Caco-2 (cell line): ENCODE results near the gene GPR61. TPM values are rescaled to one million over a fixed set of nuclear protein-coding genes. Genes with fewer than 3 reads are reported as not detected.

Experiments
- BruUV-seq: library from RNA; stranded (reverse); fragments of 400-500 nt; replicated peaks from 2 replicates; lab custom pipeline; 2021; lab: Mats Ljungman, UMichigan
- CTCF ChIA-PET: fragments of 300-600 bp; sonication (Branson Sonifier 250); formaldehyde crosslinking; loops from one replicate; lab custom pipeline; 2022; ENCODE audit warnings: antibody characterized with exemption; lab: Charles Lee
- POLR2A ChIA-PET: fragments of 300-600 bp; sonication (Branson Sonifier 250); formaldehyde crosslinking; loops from one replicate; lab custom pipeline; 2022; ENCODE audit warnings: antibody characterized with exemption; lab: Charles Lee
- DNase-seq, 2 experiments: peaks; one replicate each; pipeline versions ENCODE4 v3.0.0 to v3.0.0-alpha.2; 2020 to 2022
- H3K27me3 ChIP-seq: replicated peaks from 2 replicates; pipeline ENCODE4 v1.6.0; 2011; ENCODE audit warnings: low read length; ENCODE audit not compliant: control insufficient read depth, insufficient read depth
- H3K36me3 ChIP-seq: 2 replicates; pipeline ENCODE4 v1.5.1; 2011; ENCODE audit warnings: low read length; ENCODE audit not compliant: control insufficient read depth, insufficient read depth
- H3K4me1 ChIP-seq: fragments of 250-450 bp; sonication (Bioruptor Pico); 2 replicates; pipeline ENCODE4 v1.5.1; 2020; ENCODE audit warnings: mild to moderate bottlenecking
- H3K4me3 ChIP-seq: 2 replicates; pipeline ENCODE4 v1.5.1; 2011; ENCODE audit warnings: low read depth, mild to moderate bottlenecking, control low read depth, low read length
- H3K9me3 ChIP-seq: fragments of 250-450 bp; sonication (Bioruptor Pico); 2 replicates; pipeline ENCODE4 v1.5.1; 2020; ENCODE audit warnings: mild to moderate bottlenecking, moderate library complexity
- H3K27ac Mint-ChIP-seq: one replicate; pipeline ENCODE4 v1.8.0; 2022; ENCODE audit warnings: mixed read lengths; ENCODE audit not compliant: unreplicated experiment
- H3K27me3 Mint-ChIP-seq: one replicate; pipeline ENCODE4 v1.8.0; 2022; ENCODE audit warnings: mixed read lengths; ENCODE audit not compliant: insufficient read depth, unreplicated experiment
- H3K36me3 Mint-ChIP-seq: one replicate; pipeline ENCODE4 v1.8.0; 2022; ENCODE audit warnings: mild to moderate bottlenecking, mixed read lengths; ENCODE audit not compliant: insufficient read depth, unreplicated experiment
- H3K4me1 Mint-ChIP-seq: one replicate; pipeline ENCODE4 v1.8.0; 2022; ENCODE audit warnings: low read depth, mixed read lengths; ENCODE audit not compliant: unreplicated experiment
- H3K4me3 Mint-ChIP-seq: one replicate; pipeline ENCODE4 v1.8.0; 2022; ENCODE audit warnings: mild to moderate bottlenecking, moderate library complexity, mixed read lengths; ENCODE audit not compliant: unreplicated experiment
- H3K9me3 Mint-ChIP-seq: one replicate; pipeline ENCODE4 v1.8.0; 2022; ENCODE audit warnings: mixed read lengths; ENCODE audit not compliant: unreplicated experiment
- CTCF ChIP-seq, 2 experiments: fragments of 200-600 bp in 1 of 2; IDR thresholded peaks; 1 replicate in 1 of 2; 2 replicates in 1 of 2; pipeline versions ENCODE4 v1.5.1 to v1.8.0; 2011 to 2022; ENCODE audit warnings: antibody characterized with exemption in 1 of 2, control low read depth in 1 of 2, inconsistent platforms in 1 of 2, low read depth in 1 of 2, low read length in 1 of 2, mild to moderate bottlenecking in 1 of 2, moderate library complexity in 1 of 2; ENCODE audit not compliant: insufficient read depth in 1 of 2, severe bottlenecking in 1 of 2, unreplicated experiment in 1 of 2
- intact Hi-C: fragments of 100-400 bp; cut with micrococcal nuclease; formaldehyde crosslinking; loops from one replicate; pipeline ENCODE4 v1.10.0; 2022; ENCODE audit not compliant: unreplicated experiment
- total RNA-seq: library from RNA; stranded (reverse); gene quantifications from 2 replicates; pipeline ENCODE4 v1.2.3, GENCODE V29; 2022

The GPR61 gene
- total RNA-seq, 1 experiment from 2014 or later: not detected

- Mint-ChIP-seq H3K4me1 (no peaks in the 10 kb centered on the region), H3K27me3 (no peaks in the 10 kb centered on the region), H3K4me3 (no peak overlapping the region), H3K36me3 (peaks cover 30% of the 10 kb centered on the region), H3K27ac (no peak overlapping the region), H3K9me3 (no peaks in the 10 kb centered on the region)
- DNase-seq: no peak
- H3K4me3 ChIP-seq: no peak overlapping the region
- no peak for TF ChIP-seq CTCF (IDR thresholded peaks at IDR 0.05; ENCODE audit: insufficient read depth in 1 of 2, low read depth in 1 of 2, low read length in 1 of 2, severe bottlenecking in 1 of 2, unreplicated experiment in 1 of 2)
- CTCF ChIA-PET: no interaction called here
- no TSS peak for BruUV-seq
- intact Hi-C loops: no loop called here
- no peaks in the 10 kb centered on the region; the same call in 1 of the 2 replicates for H3K4me1 ChIP-seq
- H3K9me3 ChIP-seq: no peaks in the 10 kb centered on the region
- no peaks in the 10 kb centered on the region for H3K36me3 ChIP-seq
- POLR2A ChIA-PET: no interaction called here
- no peaks in the 10 kb centered on the region for H3K27me3 ChIP-seq
Observed at GRCh38 chr1:109582021-109582420, 42.3 kb downstream of the GPR61 start.

- peaks cover 10% of the 10 kb centered on the region for H3K4me1 Mint-ChIP-seq
- no peak overlapping the region for H3K4me3 ChIP-seq
- H3K9me3 ChIP-seq: no peaks in the 10 kb centered on the region
- no peak for TF ChIP-seq CTCF (IDR thresholded peaks at IDR 0.05; ENCODE audit: insufficient read depth in 1 of 2, low read depth in 1 of 2, low read length in 1 of 2, severe bottlenecking in 1 of 2, unreplicated experiment in 1 of 2)
- ChIA-PET CTCF (no interaction called here), POLR2A (no interaction called here)
- no peaks in the 10 kb centered on the region for H3K36me3 ChIP-seq
- H3K4me1 ChIP-seq: no peaks in the 10 kb centered on the region; the same call in 1 of the 2 replicates
- intact Hi-C loops: no loop called here
- H3K27ac Mint-ChIP-seq: no peak overlapping the region
- no peaks in the 10 kb centered on the region for H3K27me3 ChIP-seq
- DNase-seq: no peak
- H3K27me3 Mint-ChIP-seq: no peaks in the 10 kb centered on the region
- no TSS peak for BruUV-seq
- no peak overlapping the region for H3K4me3 Mint-ChIP-seq
- peaks cover 42% of the 10 kb centered on the region for H3K36me3 Mint-ChIP-seq
- no peaks in the 10 kb centered on the region for H3K9me3 Mint-ChIP-seq
Observed at GRCh38 chr1:109584766-109585165, 45.1 kb downstream of the GPR61 start.

GRCh38 chr1:109586055-109586454 is 46.4 kb downstream of the GPR61 start:
- peaks cover 10% of the 10 kb centered on the region for H3K4me1 Mint-ChIP-seq
- H3K27me3 Mint-ChIP-seq: no peaks in the 10 kb centered on the region
- peaks cover 38% of the 10 kb centered on the region for H3K36me3 Mint-ChIP-seq
- H3K27ac Mint-ChIP-seq: no peak overlapping the region
- CTCF ChIA-PET: no interaction called here
- POLR2A ChIA-PET: no interaction called here
- no TSS peak for BruUV-seq
- H3K4me1 ChIP-seq: no peaks in the 10 kb centered on the region; the same call in 1 of the 2 replicates
- TF ChIP-seq CTCF (IDR thresholded peaks at IDR 0.05; ENCODE audit: insufficient read depth in 1 of 2, low read depth in 1 of 2, low read length in 1 of 2, severe bottlenecking in 1 of 2, unreplicated experiment in 1 of 2): no peak
- H3K27me3 ChIP-seq: no peaks in the 10 kb centered on the region
- DNase-seq: no peak
- no peak overlapping the region for H3K4me3 ChIP-seq
- intact Hi-C loops: no loop called here
- H3K9me3 Mint-ChIP-seq: no peaks in the 10 kb centered on the region
- H3K9me3 ChIP-seq: no peaks in the 10 kb centered on the region
- no peak overlapping the region for H3K4me3 Mint-ChIP-seq
- H3K36me3 ChIP-seq: no peaks in the 10 kb centered on the region
